Stomach smooth muscle (tissue), 2 donors: ENCODE data around the gene ABCB8.

Experiments used
- H3K27ac ChIP-seq: one replicate; pipeline ENCODE4 v1.7.0; 2013; ENCODE audit warnings: mild to moderate bottlenecking, low read length, inconsistent platforms
- H3K27me3 ChIP-seq, 2 donors: one replicate each; pipeline ENCODE4 v1.7.0; 2013; ENCODE audit warnings: low read length in 2 of 2; ENCODE audit not compliant: insufficient read depth in 2 of 2, control insufficient read depth in 1 of 2
- H3K36me3 ChIP-seq, 2 donors: one replicate each; pipeline ENCODE4 v1.7.0; 2013; ENCODE audit warnings: low read length in 2 of 2; ENCODE audit not compliant: control insufficient read depth in 2 of 2, insufficient read depth in 2 of 2
- H3K4me1 ChIP-seq: one replicate; pipeline ENCODE4 v1.7.0; 2013; ENCODE audit warnings: low read length; ENCODE audit not compliant: control insufficient read depth, insufficient read depth
- H3K4me3 ChIP-seq, 2 donors: one replicate each; pipeline ENCODE4 v1.7.0; 2013; ENCODE audit warnings: low read length in 2 of 2
- H3K9ac ChIP-seq, 2 donors: one replicate each; pipeline ENCODE4 v1.7.0; 2013; ENCODE audit warnings: low read length in 2 of 2, mild to moderate bottlenecking in 1 of 2
- H3K9me3 ChIP-seq, 2 donors: one replicate each; pipeline ENCODE4 v1.7.0; 2013; ENCODE audit warnings: low read length in 2 of 2; ENCODE audit not compliant: control insufficient read depth in 2 of 2
- donor health status: healthy.
- donor health status: Pancreatic carcinoma.

The ABCB8 gene

GRCh38 chr7:151075978-151076426 lies 47.8 kb downstream of the ABCB8 start:
- Histone ChIP-seq H3K4me1 (peaks cover 25% of the 10 kb centered on the region), H3K4me3 (no peak overlapping the region), H3K36me3 (peaks cover 16 to 28% of the 10 kb centered on the region in 2 donors), H3K9ac (no peak overlapping the region), H3K27ac (no peak overlapping the region), H3K9me3 (no peaks in the 10 kb centered on the region), H3K27me3 (no peaks in the 10 kb centered on the region)

GRCh38 chr7:151076863-151077704 lies 48.8 kb downstream of the ABCB8 start:
- peaks cover 35% of the 10 kb centered on the region for H3K4me1 ChIP-seq
- no peak overlapping the region for H3K4me3 ChIP-seq
- peak overlapping the region; percentile 31 for H3K27ac ChIP-seq
- H3K27me3 ChIP-seq = no peaks in the 10 kb centered on the region
- peaks cover 10 to 26% of the 10 kb centered on the region in 2 donors for H3K36me3 ChIP-seq
- no peak overlapping the region for H3K9ac ChIP-seq
- H3K9me3 ChIP-seq = no peaks in the 10 kb centered on the region

- Histone ChIP-seq H3K27me3 (no peaks in the 10 kb centered on the region), H3K4me3 (no peak overlapping the region), H3K4me1 (peaks cover 42% of the 10 kb centered on the region), H3K36me3 (peaks cover 10 to 24% of the 10 kb centered on the region in 2 donors), H3K27ac (peak overlapping the region; percentile 31), H3K9ac (no peak overlapping the region), H3K9me3 (no peaks in the 10 kb centered on the region)
Observed at GRCh38 chr7:151077705-151078232, 49.5 kb downstream of the ABCB8 start.

GRCh38 chr7:151078233-151079040 lies 50.2 kb downstream of the ABCB8 start:
- H3K27me3 ChIP-seq = no peaks in the 10 kb centered on the region
- no peaks in the 10 kb centered on the region for H3K9me3 ChIP-seq
- H3K9ac ChIP-seq = no peak overlapping the region
- peaks cover 10 to 24% of the 10 kb centered on the region in 2 donors for H3K36me3 ChIP-seq
- H3K27ac ChIP-seq = peak overlapping the region; percentile 31
- no peak overlapping the region for H3K4me3 ChIP-seq
- H3K4me1 ChIP-seq = peaks cover 42% of the 10 kb centered on the region

GRCh38 chr7:151079199-151079910 lies 51.1 kb downstream of the ABCB8 start:
- peaks cover 47% of the 10 kb centered on the region for H3K4me1 ChIP-seq
- peaks cover 10 to 19% of the 10 kb centered on the region in 2 donors for H3K36me3 ChIP-seq
- H3K27ac ChIP-seq = no peak overlapping the region
- H3K9me3 ChIP-seq = no peaks in the 10 kb centered on the region
- peak overlapping the region; percentile 82 to 91 for H3K9ac ChIP-seq
- peak overlapping the region; percentile 87 to 88 for H3K4me3 ChIP-seq
- no peaks in the 10 kb centered on the region for H3K27me3 ChIP-seq

- H3K4me3 ChIP-seq = peak overlapping the region; percentile 87 to 88
- H3K4me1 ChIP-seq = peaks cover 47% of the 10 kb centered on the region
- H3K9me3 ChIP-seq = no peaks in the 10 kb centered on the region
- peak overlapping the region; percentile 95 for H3K27ac ChIP-seq
- peak overlapping the region; percentile 82 to 91 for H3K9ac ChIP-seq
- H3K27me3 ChIP-seq = no peaks in the 10 kb centered on the region
- H3K36me3 ChIP-seq = peaks cover 3 to 14% of the 10 kb centered on the region in 2 donors
Observed at GRCh38 chr7:151080067-151080521, 51.8 kb downstream of the ABCB8 start.

GRCh38 chr7:151080522-151081169 lies 52.4 kb downstream of the ABCB8 start, which contains the start of gene FASTK:
Gene FASTK (minus strand): TSS chr7:151080809. CDS start chr7:151080766, 43 bp downstream.
- H3K4me3 ChIP-seq = peak within 1 kb of the TSS; percentile 87 to 88
- H3K4me1 ChIP-seq = peaks cover 51% of the 10 kb centered on the region
- peaks cover 0 to 10% of the 10 kb centered on the region in 2 donors for H3K36me3 ChIP-seq
- no peaks in the 10 kb centered on the region for H3K27me3 ChIP-seq
- peak within 1 kb of the TSS; percentile 95 for H3K27ac ChIP-seq
- H3K9me3 ChIP-seq = no peaks in the 10 kb centered on the region
- H3K9ac ChIP-seq = peak within 1 kb of the TSS; percentile 82 to 91

- peaks cover 0 to 5% of the 10 kb centered on the region in 2 donors for H3K36me3 ChIP-seq
- peak overlapping the region; percentile 59 to 87 for H3K4me3 ChIP-seq
- H3K4me1 ChIP-seq = peaks cover 55% of the 10 kb centered on the region
- H3K9ac ChIP-seq = peak overlapping the region; percentile 68 to 81
- H3K9me3 ChIP-seq = no peaks in the 10 kb centered on the region
- no peaks in the 10 kb centered on the region for H3K27me3 ChIP-seq
- H3K27ac ChIP-seq = peak overlapping the region; percentile 95
Observed at GRCh38 chr7:151081170-151082101, 53.2 kb downstream of the ABCB8 start.
